Measurements from ENCODE around the gene PPP1R14C. TPM values are rescaled to one million over a fixed set of nuclear protein-coding genes. Genes with fewer than 3 reads are reported as not detected.
A peak's percentile ranks its signal among the peaks of the same experiment; 100 is the strongest.

Gene PPP1R14C
- total RNA-seq, 3 donors from 2014 or later: 11.1 to 33.5 (median 25.2) TPM

GRCh38 chr6:150100745-150101144, 42.1 kb upstream of the PPP1R14C start:
- intact Hi-C loops (cut with DNase I, micrococcal nuclease): no loop called here
- DNase-seq (no peak), ATAC-seq (no peak)
- no peaks in the 10 kb centered on the region for H3K9me3 ChIP-seq
- TF ChIP-seq CTCF (IDR thresholded peaks at IDR 0.05): no peak
- no peak overlapping the region for H3K4me3 ChIP-seq
- no peaks in the 10 kb centered on the region for H3K4me1 ChIP-seq (ENCODE audit: low read depth)
- H3K36me3 ChIP-seq (ENCODE audit: low read depth): no peaks in the 10 kb centered on the region

- Histone ChIP-seq H3K36me3 (ENCODE audit: low read depth) (no peaks in the 10 kb centered on the region), H3K9me3 (no peaks in the 10 kb centered on the region), H3K4me3 (no peak overlapping the region), H3K4me1 (ENCODE audit: low read depth) (no peaks in the 10 kb centered on the region)
- DNase-seq (no peak), ATAC-seq (no peak)
- intact Hi-C loops (cut with DNase I, micrococcal nuclease): no loop called here
- TF ChIP-seq CTCF (IDR thresholded peaks at IDR 0.05): no peak
Observed at GRCh38 chr6:150102750-150103270, 40.0 kb upstream of the PPP1R14C start.

- Histone ChIP-seq H3K4me3 (no peak overlapping the region), H3K9me3 (no peaks in the 10 kb centered on the region), H3K4me1 (ENCODE audit: low read depth) (no peaks in the 10 kb centered on the region), H3K36me3 (ENCODE audit: low read depth) (no peaks in the 10 kb centered on the region)
- DNase-seq (no peak), ATAC-seq (no peak)
- intact Hi-C loops (cut with DNase I, micrococcal nuclease): no loop called here
- no peak for TF ChIP-seq CTCF (IDR thresholded peaks at IDR 0.05)
Observed at GRCh38 chr6:150112233-150112632, 30.6 kb upstream of the PPP1R14C start.

- Histone ChIP-seq H3K36me3 (ENCODE audit: low read depth) (no peaks in the 10 kb centered on the region), H3K9me3 (no peaks in the 10 kb centered on the region), H3K4me3 (no peak overlapping the region), H3K4me1 (ENCODE audit: low read depth) (no peaks in the 10 kb centered on the region)
- intact Hi-C loops (cut with DNase I, micrococcal nuclease): no loop called here
- DNase-seq: peak in 1 of 3 donors; percentile 44
- ATAC-seq: no peak
- TF ChIP-seq CTCF (IDR thresholded peaks at IDR 0.05): no peak
Observed at GRCh38 chr6:150115769-150116168, 27.1 kb upstream of the PPP1R14C start.

- intact Hi-C loops (cut with DNase I, micrococcal nuclease): no loop called here
- Histone ChIP-seq H3K9me3 (no peaks in the 10 kb centered on the region), H3K36me3 (ENCODE audit: low read depth) (no peaks in the 10 kb centered on the region), H3K4me3 (no peak overlapping the region), H3K4me1 (ENCODE audit: low read depth) (no peaks in the 10 kb centered on the region)
- no peak for TF ChIP-seq CTCF (IDR thresholded peaks at IDR 0.05)
- ATAC-seq (no peak), DNase-seq (no peak)
Observed at GRCh38 chr6:150116200-150116800, 26.5 kb upstream of the PPP1R14C start.
